Bronchial epithelial cell (primary cell): ENCODE measurements around the gene TBXA2R. TPM values are rescaled to one million over a fixed set of nuclear protein-coding genes. Genes with fewer than 3 reads are reported as not detected.
A peak's percentile ranks its signal among the peaks of the same experiment; 100 is the strongest.
"Not testable (repeated sequence)": the region's sequence is repeated elsewhere in the genome, so short reads cannot be mapped to it uniquely, and the experiment has no call there.

Experiments used
- DNase-seq: peaks from one replicate; pipeline ENCODE4 v3.0.0-alpha.2; 2010; ENCODE audit warnings: low read depth
- FAIRE-seq: peaks from 2 replicates; lab custom pipeline; 2011; peaks lifted over from hg19 to GRCh38; lab: Jason Lieb, UNC
- H3K27me3 ChIP-seq: 2 replicates; pipeline ENCODE4 v1.5.1; 2011; ENCODE audit warnings: low read length; ENCODE audit not compliant: control insufficient read depth, insufficient read depth
- H3K36me3 ChIP-seq: 2 replicates; pipeline ENCODE4 v1.5.1; 2011; ENCODE audit warnings: low read length; ENCODE audit not compliant: control insufficient read depth, insufficient read depth
- H3K4me3 ChIP-seq: 2 replicates; pipeline ENCODE4 v1.5.1; 2011; ENCODE audit warnings: mild to moderate bottlenecking, low read depth, low read length, control low read depth
- CTCF ChIP-seq: IDR thresholded peaks from 2 replicates; pipeline ENCODE4 v1.5.1; 2011; ENCODE audit warnings: mild to moderate bottlenecking, moderate library complexity, low read length, control low read depth, inconsistent platforms; ENCODE audit not compliant: insufficient read depth, severe bottlenecking
- total RNA-seq: library from RNA; depleted of rRNA; stranded (reverse); fragments of >200 nt; gene quantifications from 2 replicates; pipeline ENCODE4 v1.2.1, GENCODE V29; 2014

Gene TBXA2R
- total RNA-seq, 1 donor from 2014 or later: not detected

- TF ChIP-seq CTCF: peak; percentile 40
- no peaks in the 10 kb centered on the region for H3K27me3 ChIP-seq
- no peak overlapping the region for H3K4me3 ChIP-seq
- no peak for DNase-seq
- no peaks in the 10 kb centered on the region for H3K36me3 ChIP-seq
- FAIRE-seq: no peak
Observed at GRCh38 chr19:3586127-3586626, 20.5 kb downstream of the TBXA2R start.

GRCh38 chr19:3585301-3586126 lies 21.2 kb downstream of the TBXA2R start, which contains the start of gene GIPC3:
GIPC3 (plus strand) TSS chr19:3585478; CDS start chr19:3585598, 120 bp downstream.
- no peaks in the 10 kb centered on the region for H3K36me3 ChIP-seq
- no peak within 1 kb of the TSS for H3K4me3 ChIP-seq
- FAIRE-seq (no peak), DNase-seq (no peak)
- no peaks in the 10 kb centered on the region for H3K27me3 ChIP-seq
- no peak for TF ChIP-seq CTCF

GRCh38 chr19:3584036-3584802 lies 22.5 kb downstream of the TBXA2R start:
- not testable (repeated sequence) for FAIRE-seq, H3K27me3 ChIP-seq, H3K4me3 ChIP-seq, H3K36me3 ChIP-seq, DNase-seq

GRCh38 chr19:3581792-3582191 lies 24.9 kb downstream of the TBXA2R start:
- H3K4me3 ChIP-seq, DNase-seq, H3K36me3 ChIP-seq, FAIRE-seq, H3K27me3 ChIP-seq: not testable (repeated sequence)

- no peak for TF ChIP-seq CTCF
- Histone ChIP-seq H3K27me3 (no peaks in the 10 kb centered on the region), H3K36me3 (peaks cover 7% of the 10 kb centered on the region), H3K4me3 (no peak overlapping the region)
- DNase-seq: no peak
- FAIRE-seq: no peak
Observed at GRCh38 chr19:3580156-3580934, 26.3 kb downstream of the TBXA2R start.

- no peak for TF ChIP-seq CTCF
- DNase-seq (no peak), FAIRE-seq (no peak)
- peaks cover 8% of the 10 kb centered on the region for H3K36me3 ChIP-seq
- H3K4me3 ChIP-seq: no peak overlapping the region
- no peaks in the 10 kb centered on the region for H3K27me3 ChIP-seq
Observed at GRCh38 chr19:3578390-3578789, 28.3 kb downstream of the TBXA2R start.
